Neural crest cell (in vitro differentiated cells): Measurements from ENCODE around the gene DSG1. TPM values are rescaled to one million over a fixed set of nuclear protein-coding genes. Genes with fewer than 3 reads are reported as not detected.

ENCODE experiments used
- DNase-seq: peaks from one replicate; pipeline ENCODE4 v3.0.0; 2021; ENCODE audit warnings: low read depth, mixed read lengths, low spot score
- H3K27ac Mint-ChIP-seq: one replicate; pipeline ENCODE4 v1.8.0; 2021; ENCODE audit warnings: mild to moderate bottlenecking, mixed read lengths; ENCODE audit not compliant: unreplicated experiment
- H3K27me3 Mint-ChIP-seq: 2 replicates; pipeline ENCODE4 v1.8.0; 2021; ENCODE audit warnings: low read depth, mild to moderate bottlenecking, mixed read lengths
- H3K36me3 Mint-ChIP-seq: 2 replicates; pipeline ENCODE4 v1.8.0; 2021; ENCODE audit warnings: low read depth, mild to moderate bottlenecking, mixed read lengths
- H3K4me1 Mint-ChIP-seq: 2 replicates; pipeline ENCODE4 v1.8.0; 2021; ENCODE audit warnings: mixed read lengths
- H3K4me3 Mint-ChIP-seq: one replicate; pipeline ENCODE4 v1.8.0; 2021; ENCODE audit warnings: mild to moderate bottlenecking, mixed read lengths
- H3K9me3 Mint-ChIP-seq: 2 replicates; pipeline ENCODE4 v1.8.0; 2021; ENCODE audit warnings: mixed read lengths
- CTCF ChIP-seq: fragments of 200-600 bp; sonication (generic); conservative IDR thresholded peaks from 2 replicates; pipeline ENCODE4 v1.5.0; 2021; ENCODE audit warnings: antibody characterized with exemption, mild to moderate bottlenecking
- total RNA-seq: library from RNA; stranded (reverse); gene quantifications from 2 replicates; pipeline ENCODE4 v1.2.1, GENCODE V29; 2021

The DSG1 gene
- total RNA-seq, 1 donor from 2014 or later: not detected

- H3K36me3 Mint-ChIP-seq: peaks cover 7% of the 10 kb centered on the region
- no peak overlapping the region for H3K4me3 Mint-ChIP-seq
- no peak for TF ChIP-seq CTCF
- peaks cover 19% of the 10 kb centered on the region for H3K9me3 Mint-ChIP-seq
- no peaks in the 10 kb centered on the region for H3K27me3 Mint-ChIP-seq
- H3K4me1 Mint-ChIP-seq: no peaks in the 10 kb centered on the region
- H3K27ac Mint-ChIP-seq: no peak overlapping the region
- no peak for DNase-seq
Observed at GRCh38 chr18:31291688-31292087, 26.3 kb upstream of the DSG1 start.

- no peak overlapping the region for H3K4me3 Mint-ChIP-seq
- H3K9me3 Mint-ChIP-seq: peaks cover 12% of the 10 kb centered on the region
- H3K36me3 Mint-ChIP-seq: peaks cover 7% of the 10 kb centered on the region
- no peaks in the 10 kb centered on the region for H3K27me3 Mint-ChIP-seq
- no peak overlapping the region for H3K27ac Mint-ChIP-seq
- no peak for DNase-seq
- no peaks in the 10 kb centered on the region for H3K4me1 Mint-ChIP-seq
- no peak for TF ChIP-seq CTCF
Observed at GRCh38 chr18:31294199-31294747, 23.7 kb upstream of the DSG1 start.

GRCh38 chr18:31297248-31297647 lies 20.7 kb upstream of the DSG1 start:
- Mint-ChIP-seq H3K9me3 (no peaks in the 10 kb centered on the region), H3K27me3 (no peaks in the 10 kb centered on the region), H3K27ac (no peak overlapping the region), H3K4me1 (no peaks in the 10 kb centered on the region), H3K36me3 (no peaks in the 10 kb centered on the region), H3K4me3 (no peak overlapping the region)
- no peak for TF ChIP-seq CTCF
- no peak for DNase-seq

GRCh38 chr18:31301201-31301655 lies 16.7 kb upstream of the DSG1 start:
- Mint-ChIP-seq H3K27ac (no peak overlapping the region), H3K27me3 (no peaks in the 10 kb centered on the region), H3K9me3 (no peaks in the 10 kb centered on the region), H3K4me3 (no peak overlapping the region), H3K36me3 (no peaks in the 10 kb centered on the region), H3K4me1 (no peaks in the 10 kb centered on the region)
- no peak for DNase-seq
- TF ChIP-seq CTCF: no peak

- no peak for DNase-seq
- Mint-ChIP-seq H3K36me3 (no peaks in the 10 kb centered on the region), H3K4me1 (no peaks in the 10 kb centered on the region), H3K27me3 (no peaks in the 10 kb centered on the region), H3K4me3 (no peak overlapping the region), H3K9me3 (no peaks in the 10 kb centered on the region), H3K27ac (no peak overlapping the region)
- TF ChIP-seq CTCF: no peak
Observed at GRCh38 chr18:31302991-31303390, 15.0 kb upstream of the DSG1 start.
